Measurements from ENCODE around the gene STUB1.

DNA sequence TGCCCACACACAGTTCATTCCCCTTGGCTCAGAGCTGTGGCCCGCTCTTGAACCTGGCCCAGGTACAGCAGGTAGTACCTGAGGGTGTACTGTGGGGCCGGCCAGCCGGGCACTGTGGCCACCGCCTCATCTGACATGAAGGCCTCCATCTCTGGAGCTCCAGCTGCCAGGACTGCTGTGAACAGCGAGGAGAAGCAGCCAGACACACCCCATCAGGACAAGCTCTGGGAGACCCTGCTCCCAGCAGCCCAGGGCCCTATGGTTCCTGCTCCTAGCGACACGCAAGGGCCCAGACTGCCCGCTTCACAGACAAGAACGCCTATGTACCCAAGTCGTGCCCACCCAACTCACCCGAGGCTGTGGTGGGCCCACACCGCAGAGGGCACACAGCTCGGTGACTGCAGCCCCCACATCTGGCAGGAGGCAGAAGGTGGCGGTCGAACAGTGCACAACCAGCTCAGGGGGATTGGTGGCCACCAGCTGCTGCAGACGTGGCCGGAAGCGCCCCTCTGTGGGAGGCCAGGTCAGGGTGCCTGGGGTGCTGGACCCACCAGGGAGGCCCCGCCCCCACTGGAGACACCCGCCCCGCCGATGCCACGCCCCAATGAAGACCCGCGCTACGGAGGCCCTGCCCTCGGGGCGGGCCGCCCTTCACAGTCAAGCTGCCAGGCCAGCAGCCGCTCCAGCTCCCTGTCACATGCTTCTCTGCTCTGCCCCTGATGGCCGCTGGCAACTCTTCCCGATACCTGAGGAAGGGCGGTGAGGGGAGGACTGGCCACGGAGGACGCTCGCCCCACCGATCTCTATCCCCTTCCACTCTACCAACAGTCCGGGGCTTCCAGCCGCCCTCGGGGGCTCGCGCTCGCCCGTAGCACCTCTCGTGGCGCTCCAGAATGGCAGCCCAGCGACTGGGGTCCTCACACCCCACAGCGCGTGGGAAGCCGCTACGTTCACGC lies 1.1 kb upstream of the STUB1 start:
- TF ChIP-seq, protein P1, sequence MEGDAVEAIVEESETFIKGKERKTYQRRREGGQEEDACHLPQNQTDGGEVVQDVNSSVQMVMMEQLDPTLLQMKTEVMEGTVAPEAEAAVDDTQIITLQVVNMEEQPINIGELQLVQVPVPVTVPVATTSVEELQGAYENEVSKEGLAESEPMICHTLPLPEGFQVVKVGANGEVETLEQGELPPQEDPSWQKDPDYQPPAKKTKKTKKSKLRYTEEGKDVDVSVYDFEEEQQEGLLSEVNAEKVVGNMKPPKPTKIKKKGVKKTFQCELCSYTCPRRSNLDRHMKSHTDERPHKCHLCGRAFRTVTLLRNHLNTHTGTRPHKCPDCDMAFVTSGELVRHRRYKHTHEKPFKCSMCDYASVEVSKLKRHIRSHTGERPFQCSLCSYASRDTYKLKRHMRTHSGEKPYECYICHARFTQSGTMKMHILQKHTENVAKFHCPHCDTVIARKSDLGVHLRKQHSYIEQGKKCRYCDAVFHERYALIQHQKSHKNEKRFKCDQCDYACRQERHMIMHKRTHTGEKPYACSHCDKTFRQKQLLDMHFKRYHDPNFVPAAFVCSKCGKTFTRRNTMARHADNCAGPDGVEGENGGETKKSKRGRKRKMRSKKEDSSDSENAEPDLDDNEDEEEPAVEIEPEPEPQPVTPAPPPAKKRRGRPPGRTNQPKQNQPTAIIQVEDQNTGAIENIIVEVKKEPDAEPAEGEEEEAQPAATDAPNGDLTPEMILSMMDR (conservative IDR thresholded peaks at IDR 0.05; ENCODE audit: low read length): no peak
- TF ChIP-seq EZH2phosphoT487 (IDR thresholded peaks at IDR 0.05; ENCODE audit: borderline replicate concordance, low read depth, low read length): no peak

Data from OCI-LY7 (cell line).